HG03342 (cell line): Measurements from ENCODE around the gene GPR137.
A peak's percentile ranks its signal among the peaks of the same experiment; 100 is the strongest.

Experiments
- ATAC-seq: cut with Tn5 transposase; IDR thresholded peaks from one replicate; pipeline ENCODE4 v1.9.1; 2021; ENCODE audit warnings: mild to moderate bottlenecking, moderate library complexity; ENCODE audit not compliant: unreplicated experiment

Gene GPR137

GRCh38 chr11:64284048-64284961 lies 1.3 kb upstream of the GPR137 start, which contains the start of gene BAD:
TSS of gene BAD (minus strand) at chr11:64284665. CDS start at chr11:64284368, 297 bp downstream.
- peak; percentile 71 for ATAC-seq

DNA sequence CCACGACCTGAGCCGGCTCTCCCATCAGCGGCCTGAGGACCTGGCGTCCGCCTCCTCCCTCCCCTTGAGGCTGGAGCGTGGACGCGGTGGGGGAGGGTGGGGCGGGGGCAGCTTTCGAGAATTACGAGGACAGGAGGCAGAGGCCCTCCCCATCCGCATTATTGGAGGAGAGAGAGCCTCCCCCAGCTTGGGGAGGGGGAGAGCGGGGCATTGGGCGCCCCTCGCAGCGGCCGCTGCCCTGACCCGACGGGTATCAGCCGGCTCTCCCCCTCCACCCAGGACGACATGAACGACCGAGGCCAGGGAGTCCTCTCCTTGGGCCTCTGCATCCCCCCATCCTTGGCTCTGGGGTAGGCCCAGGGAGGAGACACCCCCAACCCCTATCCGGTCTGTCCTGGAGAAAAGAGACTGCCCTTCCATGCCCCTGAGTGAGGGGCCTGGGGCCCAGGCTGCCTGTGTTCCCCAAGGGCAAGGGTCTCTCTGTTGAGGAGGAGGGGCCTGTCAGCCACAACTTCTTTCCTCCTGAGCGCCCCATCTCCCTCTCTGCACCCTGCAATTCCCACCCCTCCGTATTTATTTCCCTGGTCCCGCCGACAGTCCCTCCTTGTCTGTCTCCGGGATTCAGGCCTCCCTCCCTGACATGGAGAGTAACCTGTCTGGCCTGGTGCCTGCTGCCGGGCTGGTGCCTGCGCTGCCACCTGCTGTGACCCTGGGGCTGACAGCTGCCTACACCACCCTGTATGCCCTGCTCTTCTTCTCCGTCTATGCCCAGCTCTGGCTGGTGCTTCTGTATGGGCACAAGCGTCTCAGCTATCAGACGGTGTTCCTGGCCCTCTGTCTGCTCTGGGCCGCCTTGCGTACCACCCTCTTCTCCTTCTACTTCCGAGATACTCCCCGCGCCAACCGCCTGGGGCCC lies 495 bp downstream of the GPR137 start:
- ATAC-seq, result no peak

- ATAC-seq, result no peak
Observed at GRCh38 chr11:64286801-64287159, 1.1 kb downstream of the GPR137 start.

DNA sequence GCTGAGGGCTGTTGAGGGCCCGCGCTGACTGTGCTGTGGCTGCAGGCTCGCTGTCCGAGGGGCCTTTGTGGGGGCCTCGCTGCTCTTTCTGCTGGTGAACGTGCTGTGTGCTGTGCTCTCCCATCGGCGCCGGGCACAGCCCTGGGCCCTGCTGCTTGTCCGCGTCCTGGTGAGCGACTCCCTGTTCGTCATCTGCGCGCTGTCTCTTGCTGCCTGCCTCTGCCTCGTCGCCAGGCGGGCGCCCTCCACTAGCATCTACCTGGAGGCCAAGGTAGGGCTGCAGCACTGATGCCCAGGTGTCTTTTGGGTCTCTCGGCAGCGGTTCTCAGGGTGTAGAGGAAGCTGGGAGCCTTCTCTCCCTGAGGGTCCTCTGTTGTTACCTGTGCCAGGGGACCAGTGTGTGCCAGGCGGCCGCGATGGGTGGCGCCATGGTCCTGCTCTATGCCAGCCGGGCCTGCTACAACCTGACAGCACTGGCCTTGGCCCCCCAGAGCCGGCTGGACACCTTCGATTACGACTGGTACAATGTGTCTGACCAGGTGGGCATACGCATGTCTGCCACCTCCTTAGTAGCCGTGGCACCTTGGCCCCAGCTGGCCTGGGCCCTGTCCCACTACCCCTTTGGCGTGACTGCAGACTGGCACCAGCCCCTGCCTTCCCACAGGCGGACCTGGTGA lies 2.2 kb downstream of the GPR137 start:
- no peak for ATAC-seq

DNA sequence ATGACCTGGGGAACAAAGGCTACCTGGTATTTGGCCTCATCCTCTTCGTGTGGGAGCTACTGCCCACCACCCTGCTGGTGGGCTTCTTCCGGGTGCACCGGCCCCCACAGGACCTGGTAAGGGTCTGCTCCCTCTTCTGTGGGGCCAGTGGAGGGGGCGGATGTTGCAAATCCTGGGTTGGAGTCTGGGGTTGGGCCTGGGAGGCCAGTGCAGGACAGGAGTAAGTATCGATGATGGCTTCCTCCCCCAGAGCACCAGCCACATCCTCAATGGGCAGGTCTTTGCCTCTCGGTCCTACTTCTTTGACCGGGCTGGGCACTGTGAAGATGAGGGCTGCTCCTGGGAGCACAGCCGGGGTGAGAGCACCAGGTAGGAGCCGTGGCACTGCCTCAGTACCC lies 2.7 kb downstream of the GPR137 start:
- no peak for ATAC-seq

- ATAC-seq, result no peak
Observed at GRCh38 chr11:64289002-64289564, 3.4 kb downstream of the GPR137 start.

DNA sequence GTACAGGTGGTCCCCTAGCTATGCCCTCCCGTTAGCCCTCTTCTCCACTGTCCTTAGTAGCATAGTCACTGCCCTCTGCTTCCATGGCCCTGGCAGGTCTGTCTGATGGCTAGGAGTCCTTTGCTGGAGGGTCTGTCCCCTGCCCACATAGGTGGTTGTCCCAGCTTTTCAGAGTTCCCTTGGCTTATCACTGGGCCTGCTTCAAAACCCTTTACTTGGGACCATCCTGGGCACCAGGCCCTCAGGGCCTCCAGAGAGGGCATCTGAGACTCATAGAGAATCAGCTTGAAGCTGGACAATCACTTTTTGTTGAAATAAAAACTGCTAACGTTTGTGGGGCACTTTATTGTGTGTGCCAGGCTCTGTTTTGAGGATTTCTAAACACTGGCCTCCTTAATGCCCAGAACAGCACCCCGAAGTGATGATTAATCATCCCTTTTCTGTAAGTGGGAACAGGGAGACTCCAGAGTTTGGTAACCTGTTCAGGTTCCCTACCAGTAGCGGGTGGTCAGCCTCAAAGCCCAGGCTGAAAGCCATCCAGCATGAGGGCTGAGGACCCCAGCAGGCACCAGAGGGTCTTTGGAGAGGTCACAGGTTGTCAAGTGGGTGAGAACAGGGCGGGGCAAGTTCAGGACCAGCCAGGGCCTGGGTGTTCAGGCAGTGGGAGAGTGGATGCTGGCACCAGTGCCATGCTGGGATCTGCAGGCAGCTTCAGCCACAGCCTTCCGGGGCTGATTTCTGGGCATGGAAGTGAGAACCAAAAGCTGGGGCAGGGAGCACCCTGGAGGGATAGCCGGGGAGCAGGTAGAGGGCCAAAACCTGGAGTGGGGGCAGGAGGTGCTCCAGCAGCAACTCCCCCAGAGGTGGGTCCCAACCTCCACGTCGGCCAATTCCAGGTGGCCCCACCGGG lies 5.0 kb downstream of the GPR137 start:
- ATAC-seq, result no peak

- ATAC-seq, result no peak
Observed at GRCh38 chr11:64291262-64291751, 5.7 kb downstream of the GPR137 start, which contains the start of gene KCNK4. TSS of gene KCNK4 (plus strand) at chr11:64291302. CDS start at chr11:64293019, 1,717 bp downstream.

GRCh38 chr11:64291752-64292459 lies 6.3 kb downstream of the GPR137 start:
- no peak for ATAC-seq

- no peak for ATAC-seq
Observed at GRCh38 chr11:64292460-64293254, 7.0 kb downstream of the GPR137 start.

DNA sequence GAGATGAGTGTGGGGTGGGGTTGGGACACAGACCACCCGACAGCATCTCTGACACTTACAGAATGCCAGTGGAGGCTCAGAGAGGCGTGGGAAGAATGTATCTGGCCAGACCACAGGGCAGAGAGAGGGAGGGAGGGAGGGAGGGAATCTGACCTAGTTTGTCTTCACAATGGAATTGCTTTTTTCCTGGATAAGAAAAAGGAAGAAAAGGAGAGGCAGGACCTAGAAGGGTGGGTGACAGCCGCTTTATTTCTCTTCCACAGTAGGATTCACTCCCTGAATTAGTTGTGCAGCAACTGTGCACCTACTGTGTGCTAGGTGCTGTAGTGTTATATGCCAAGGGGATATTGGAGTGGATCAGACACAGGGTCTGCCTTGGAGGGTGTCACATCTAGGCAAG lies 9.1 kb downstream of the GPR137 start:
- ATAC-seq, result no peak

DNA sequence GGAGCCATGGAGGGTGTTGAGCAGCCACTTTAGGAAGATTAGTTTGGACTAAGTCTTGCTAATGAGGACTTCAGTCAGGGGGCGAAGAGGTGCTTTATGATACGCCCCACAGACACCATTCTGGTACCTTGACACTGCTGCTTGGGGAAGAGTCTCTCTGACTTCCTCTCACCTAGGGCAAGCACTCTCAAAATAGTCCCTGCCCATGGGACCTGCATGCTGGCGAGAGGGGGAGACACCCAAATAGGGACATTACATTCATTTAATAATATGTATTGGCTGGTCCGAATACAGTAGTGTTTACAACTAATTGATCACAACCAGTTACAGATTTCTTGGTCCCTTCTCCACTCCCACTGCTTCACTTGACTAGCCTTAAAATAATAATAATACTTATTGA lies 10.1 kb downstream of the GPR137 start:
- no peak for ATAC-seq

GRCh38 chr11:64296236-64296635 lies 10.6 kb downstream of the GPR137 start:
- no peak for ATAC-seq

- ATAC-seq, result no peak
Observed at GRCh38 chr11:64296830-64297698, 11.4 kb downstream of the GPR137 start.

GRCh38 chr11:64297699-64298358 lies 12.2 kb downstream of the GPR137 start:
- no peak for ATAC-seq
